GM23338 (cell line): ENCODE results near the gene TRIM71. TPM values are rescaled to one million over a fixed set of nuclear protein-coding genes. Genes with fewer than 3 reads are reported as not detected.
A peak's percentile ranks its signal among the peaks of the same experiment; 100 is the strongest.

Experiments
- ATAC-seq: fragments of 200-7000 bp; cut with Tn5 transposase; 3 replicates; pipeline ENCODE4 v1.9.1; 2020
- DNase-seq: peaks from one replicate; pipeline ENCODE4 v3.0.0-alpha.2; 2015; ENCODE audit warnings: low spot score
- H2AFZ ChIP-seq: fragments of 200-600 bp; sonication (generic); 2 replicates; pipeline ENCODE4 v1.8.0; 2016; ENCODE audit warnings: antibody characterized with exemption, mild to moderate bottlenecking, moderate library complexity
- H3F3A ChIP-seq: fragments of 200-600 bp; sonication (generic); replicated peaks from 2 replicates; pipeline ENCODE4 v1.8.0; 2017; ENCODE audit warnings: antibody characterized with exemption, mixed run types, low read depth
- H3K27ac ChIP-seq: fragments of 200-600 bp; sonication (generic); 2 replicates; pipeline ENCODE4 v1.6.1; 2016; ENCODE audit warnings: low read depth
- H3K27me3 ChIP-seq: fragments of 200-600 bp; sonication (generic); 2 replicates; pipeline ENCODE4 v1.8.0; 2016; ENCODE audit warnings: mild to moderate bottlenecking, mixed run types, moderate library complexity; ENCODE audit not compliant: insufficient read depth
- H3K36me3 ChIP-seq: fragments of 200-600 bp; sonication (generic); 2 replicates; pipeline ENCODE4 v1.8.0; 2016; ENCODE audit warnings: mild to moderate bottlenecking; ENCODE audit not compliant: insufficient read depth
- H3K4me1 ChIP-seq: fragments of 200-600 bp; sonication (generic); 2 replicates; pipeline ENCODE4 v1.8.0; 2016; ENCODE audit warnings: mild to moderate bottlenecking, moderate library complexity; ENCODE audit not compliant: insufficient read depth
- H3K4me2 ChIP-seq: fragments of 200-600 bp; sonication (generic); 2 replicates; pipeline ENCODE4 v1.7.1; 2017; ENCODE audit warnings: mixed run types
- H3K4me3 ChIP-seq: fragments of 200-600 bp; sonication (generic); 2 replicates; pipeline ENCODE4 v1.6.1; 2016; ENCODE audit warnings: mixed run types
- H3K79me2 ChIP-seq: fragments of 200-600 bp; sonication (generic); replicated peaks from 2 replicates; pipeline ENCODE4 v1.8.0; 2017; ENCODE audit warnings: mild to moderate bottlenecking; ENCODE audit not compliant: insufficient read depth
- H3K9me2 ChIP-seq: fragments of 200-600 bp; sonication (generic); 2 replicates; pipeline ENCODE4 v1.8.0; 2017; ENCODE audit not compliant: insufficient read depth
- H4K20me1 ChIP-seq: fragments of 200-600 bp; sonication (generic); replicated peaks from 2 replicates; pipeline ENCODE4 v1.8.0; 2017; ENCODE audit warnings: mild to moderate bottlenecking; ENCODE audit not compliant: insufficient read depth
- H3K27ac Mint-ChIP-seq: 2 replicates; pipeline ENCODE4 v1.8.0; 2020; ENCODE audit warnings: inconsistent platforms, mild to moderate bottlenecking, moderate library complexity, mixed read lengths
- H3K27me3 Mint-ChIP-seq: 3 replicates; pipeline ENCODE4 v1.8.0; 2022; ENCODE audit warnings: low read depth, mild to moderate bottlenecking, moderate library complexity, mixed read lengths, inconsistent platforms; ENCODE audit not compliant: insufficient read depth, poor library complexity
- H3K36me3 Mint-ChIP-seq: 3 replicates; pipeline ENCODE4 v1.8.0; 2021; ENCODE audit warnings: low read depth, mild to moderate bottlenecking, inconsistent platforms, moderate library complexity, mixed read lengths
- H3K4me1 Mint-ChIP-seq: 3 replicates; pipeline ENCODE4 v1.8.0; 2020; ENCODE audit warnings: mild to moderate bottlenecking, inconsistent platforms, mixed read lengths
- H3K4me3 Mint-ChIP-seq: 3 replicates; pipeline ENCODE4 v1.8.0; 2021; ENCODE audit warnings: moderate library complexity, mild to moderate bottlenecking, inconsistent platforms, mixed read lengths
- H3K9me3 Mint-ChIP-seq: 3 replicates; pipeline ENCODE4 v1.8.0; 2020; ENCODE audit warnings: moderate library complexity, mild to moderate bottlenecking, inconsistent platforms, mixed read lengths
- EZH2 ChIP-seq: fragments of 200-600 bp; sonication (generic); IDR thresholded peaks from one replicate; pipeline ENCODE4 v1.8.0; 2017; ENCODE audit warnings: antibody characterized with exemption, mild to moderate bottlenecking, low read depth; ENCODE audit not compliant: unreplicated experiment
- EZH2phosphoT487 ChIP-seq: fragments of 200-600 bp; sonication (generic); IDR thresholded peaks from one replicate; pipeline ENCODE4 v1.8.1; 2018; ENCODE audit warnings: antibody characterized with exemption; ENCODE audit not compliant: unreplicated experiment
- JUNB ChIP-seq: IDR thresholded peaks from one replicate; pipeline ENCODE4 v1.6.1; 2016; ENCODE audit warnings: antibody characterized with exemption; ENCODE audit not compliant: unreplicated experiment
- NANOG ChIP-seq: IDR thresholded peaks from 2 replicates; pipeline ENCODE4 v1.6.1; 2016; ENCODE audit warnings: antibody characterized with exemption, borderline replicate concordance
- POLR2AphosphoS5 ChIP-seq: IDR thresholded peaks from 2 replicates; pipeline ENCODE4 v1.6.1; 2016; ENCODE audit warnings: antibody characterized with exemption, low read depth
- STAT1 ChIP-seq: IDR thresholded peaks from one replicate; pipeline ENCODE4 v1.6.1; 2016; ENCODE audit warnings: antibody characterized with exemption; ENCODE audit not compliant: unreplicated experiment
- ZNF114 ChIP-seq: fragments of 250-450 bp; sonication (Bioruptor Pico); IDR thresholded peaks from 2 replicates; pipeline ENCODE4 v1.5.0; 2020; ENCODE audit warnings: mild to moderate bottlenecking, moderate library complexity
- ZNF331 ChIP-seq: fragments of 250-450 bp; sonication (Bioruptor Pico); IDR thresholded peaks from 2 replicates; pipeline ENCODE4 v1.5.0; 2020; ENCODE audit warnings: low read depth, mild to moderate bottlenecking, moderate library complexity
- polyA plus RNA-seq: library from polyadenylated mRNA; unstranded; fragments of >200 nt; fragmentation: Nextera tagmentation; extraction: Ambion mirVana; gene quantifications from 2 replicates; pipeline ENCODE4 v1.2.1, GENCODE V29; 2016
- total RNA-seq: library from RNA; depleted of rRNA; stranded (reverse); fragments of >200 nt; shearing (Covaris generic); gene quantifications from 2 replicates; pipeline ENCODE4 v1.2.3, GENCODE V29; 2014
- TF ChIP-seq, protein P1 (sequence below), 2 experiments: fragments of 200-600 bp in 1 of 2; sonication (generic) in 1 of 2; conservative IDR thresholded peaks; 2 replicates each; pipeline versions ENCODE4 v1.5.1 to v1.6.1; 2016 to 2017; ENCODE audit warnings: antibody characterized with exemption in 2 of 2, low read depth in 2 of 2, mild to moderate bottlenecking in 2 of 2, moderate library complexity in 1 of 2
- TF ChIP-seq, protein P2 (sequence below): IDR thresholded peaks from one replicate; pipeline ENCODE4 v1.6.1; 2018; ENCODE audit warnings: antibody characterized with exemption; ENCODE audit not compliant: unreplicated experiment

Gene TRIM71
- total and polyA plus RNA-seq, 2 experiments from 2014 or later = 71.5 to 346 TPM

DNA sequence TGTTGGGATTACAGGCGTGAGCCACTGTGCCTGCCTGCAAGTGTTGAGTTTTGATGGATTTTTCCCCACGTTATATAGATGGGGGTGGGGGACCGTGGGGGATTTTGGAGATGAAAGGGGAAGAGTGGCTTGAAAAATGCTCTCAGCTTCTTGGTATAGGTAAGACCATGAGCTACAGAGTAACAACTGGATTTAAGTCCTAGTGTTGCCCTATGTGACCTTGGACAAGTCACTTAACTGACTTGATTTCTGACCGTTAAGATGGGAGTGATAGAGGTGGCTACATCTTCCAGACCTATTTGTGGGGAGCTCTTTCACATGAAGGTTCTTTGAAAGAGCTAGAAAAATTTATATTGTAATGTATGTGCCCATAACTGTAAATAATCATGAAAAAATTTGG, 13.3 kb downstream of the TRIM71 start:
- TF ChIP-seq ZNF331 (CRISPR knock-in tag) = no peak
- TF ChIP-seq EZH2 = no peak
- no peak for TF ChIP-seq STAT1
- no peak for TF ChIP-seq POLR2AphosphoS5
- TF ChIP-seq, protein P1, sequence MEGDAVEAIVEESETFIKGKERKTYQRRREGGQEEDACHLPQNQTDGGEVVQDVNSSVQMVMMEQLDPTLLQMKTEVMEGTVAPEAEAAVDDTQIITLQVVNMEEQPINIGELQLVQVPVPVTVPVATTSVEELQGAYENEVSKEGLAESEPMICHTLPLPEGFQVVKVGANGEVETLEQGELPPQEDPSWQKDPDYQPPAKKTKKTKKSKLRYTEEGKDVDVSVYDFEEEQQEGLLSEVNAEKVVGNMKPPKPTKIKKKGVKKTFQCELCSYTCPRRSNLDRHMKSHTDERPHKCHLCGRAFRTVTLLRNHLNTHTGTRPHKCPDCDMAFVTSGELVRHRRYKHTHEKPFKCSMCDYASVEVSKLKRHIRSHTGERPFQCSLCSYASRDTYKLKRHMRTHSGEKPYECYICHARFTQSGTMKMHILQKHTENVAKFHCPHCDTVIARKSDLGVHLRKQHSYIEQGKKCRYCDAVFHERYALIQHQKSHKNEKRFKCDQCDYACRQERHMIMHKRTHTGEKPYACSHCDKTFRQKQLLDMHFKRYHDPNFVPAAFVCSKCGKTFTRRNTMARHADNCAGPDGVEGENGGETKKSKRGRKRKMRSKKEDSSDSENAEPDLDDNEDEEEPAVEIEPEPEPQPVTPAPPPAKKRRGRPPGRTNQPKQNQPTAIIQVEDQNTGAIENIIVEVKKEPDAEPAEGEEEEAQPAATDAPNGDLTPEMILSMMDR (conservative IDR thresholded peaks at IDR 0.05; ENCODE audit: low read depth in 2 of 2) = no peak
- TF ChIP-seq EZH2phosphoT487 = no peak
- TF ChIP-seq JUNB = no peak
- H3K79me2 ChIP-seq = peaks cover 100% of the 10 kb centered on the region
- Mint-ChIP-seq H3K4me3 (peak overlapping the region; percentile 31; the same call in 2 of the 3 replicates), H3K4me1 (peaks cover 87% of the 10 kb centered on the region), H3K9me3 (no peaks in the 10 kb centered on the region; the same call in 2 of the 3 replicates), H3K27ac (no peak overlapping the region), H3K36me3 (peaks cover 53% of the 10 kb centered on the region), H3K27me3 (peaks cover 39% of the 10 kb centered on the region)
- H3K4me3 ChIP-seq = 0 out of 2 replicates have a peak overlapping the region, but pooled peaks have one; percentile 13
- peaks cover 39% of the 10 kb centered on the region for H3F3A ChIP-seq
- H2AFZ ChIP-seq = no peak overlapping the region
- no peaks in the 10 kb centered on the region for H3K27me3 ChIP-seq
- H3K4me2 ChIP-seq = peak overlapping the region; percentile 89
- H3K27ac ChIP-seq = peak overlapping the region; percentile 60
- H3K36me3 ChIP-seq = no peaks in the 10 kb centered on the region
- no peaks in the 10 kb centered on the region for H3K9me2 ChIP-seq
- no peak for DNase-seq
- peaks cover 95% of the 10 kb centered on the region for H3K4me1 ChIP-seq
- ATAC-seq = no peak
- peaks cover 69% of the 10 kb centered on the region for H4K20me1 ChIP-seq

DNA sequence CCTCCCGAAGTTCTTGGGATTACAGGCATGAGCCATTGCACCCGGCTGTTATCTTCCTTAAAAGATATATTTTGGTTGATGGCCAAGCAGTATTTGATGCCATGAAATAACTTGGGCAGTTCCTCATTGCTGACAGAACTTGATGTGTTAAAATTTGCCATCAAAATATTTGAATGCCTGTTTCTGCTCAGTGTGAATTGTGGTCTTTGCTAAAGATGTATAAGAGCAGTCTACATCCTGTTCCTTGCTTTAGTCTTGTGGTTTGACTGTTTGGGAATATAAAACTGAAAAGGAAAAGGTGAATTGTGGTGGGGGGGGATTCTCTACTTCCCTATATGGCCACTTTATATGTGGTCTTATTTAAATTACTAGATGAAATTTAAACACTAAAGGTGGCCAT, 14.0 kb downstream of the TRIM71 start:
- H3K36me3 ChIP-seq = no peaks in the 10 kb centered on the region
- peak overlapping the region; percentile 76 for H3K4me2 ChIP-seq
- peaks cover 34% of the 10 kb centered on the region for H3K27me3 Mint-ChIP-seq
- H3K27me3 ChIP-seq = no peaks in the 10 kb centered on the region
- H3K79me2 ChIP-seq = peaks cover 100% of the 10 kb centered on the region
- H3K36me3 Mint-ChIP-seq = peaks cover 47% of the 10 kb centered on the region
- ATAC-seq = no peak
- peaks cover 36% of the 10 kb centered on the region for H3F3A ChIP-seq
- peak overlapping the region; percentile 66; the same call in 2 of the 3 replicates for H3K4me3 Mint-ChIP-seq
- peaks cover 94% of the 10 kb centered on the region for H3K4me1 ChIP-seq
- H3K27ac ChIP-seq = peak overlapping the region; percentile 40
- H3K9me3 Mint-ChIP-seq = no peaks in the 10 kb centered on the region; the same call in 2 of the 3 replicates
- peaks cover 70% of the 10 kb centered on the region for H4K20me1 ChIP-seq
- peaks cover 87% of the 10 kb centered on the region for H3K4me1 Mint-ChIP-seq
- peak overlapping the region; percentile 49 for H3K27ac Mint-ChIP-seq
- H3K9me2 ChIP-seq = no peaks in the 10 kb centered on the region
- TF ChIP-seq NANOG (no peak), POLR2AphosphoS5 (peak; percentile 19; the same call in 1 of the 2 replicates)
- peak overlapping the region; percentile 47; the same call in 1 of the 2 replicates for H3K4me3 ChIP-seq
- no peak overlapping the region for H2AFZ ChIP-seq
- DNase-seq = no peak

DNA sequence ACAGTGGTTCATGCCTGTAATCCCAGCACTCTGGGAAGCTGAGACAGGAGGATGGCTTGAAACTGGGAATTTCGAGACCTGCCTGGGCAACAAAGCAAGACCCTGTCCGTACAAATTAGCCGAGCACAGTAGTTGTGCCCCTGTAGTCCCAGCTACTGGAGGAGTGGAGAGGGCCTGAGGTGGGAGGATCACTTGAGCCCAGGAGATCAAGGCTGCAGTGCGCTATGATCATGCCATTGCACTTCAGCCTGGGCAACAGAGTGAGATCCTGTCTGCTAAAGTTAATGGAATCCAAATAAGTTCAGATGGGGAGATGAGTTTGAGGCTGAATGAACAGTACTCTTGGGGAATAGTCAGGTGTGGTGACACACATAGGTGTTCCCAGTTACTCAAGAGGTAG, 14.4 kb downstream of the TRIM71 start:
- H3K4me1 Mint-ChIP-seq = peaks cover 87% of the 10 kb centered on the region
- H3K36me3 ChIP-seq = no peaks in the 10 kb centered on the region
- TF ChIP-seq EZH2 (no peak), NANOG (no peak), ZNF331 (CRISPR knock-in tag) (no peak), ZNF114 (no peak)
- TF ChIP-seq, protein P2, sequence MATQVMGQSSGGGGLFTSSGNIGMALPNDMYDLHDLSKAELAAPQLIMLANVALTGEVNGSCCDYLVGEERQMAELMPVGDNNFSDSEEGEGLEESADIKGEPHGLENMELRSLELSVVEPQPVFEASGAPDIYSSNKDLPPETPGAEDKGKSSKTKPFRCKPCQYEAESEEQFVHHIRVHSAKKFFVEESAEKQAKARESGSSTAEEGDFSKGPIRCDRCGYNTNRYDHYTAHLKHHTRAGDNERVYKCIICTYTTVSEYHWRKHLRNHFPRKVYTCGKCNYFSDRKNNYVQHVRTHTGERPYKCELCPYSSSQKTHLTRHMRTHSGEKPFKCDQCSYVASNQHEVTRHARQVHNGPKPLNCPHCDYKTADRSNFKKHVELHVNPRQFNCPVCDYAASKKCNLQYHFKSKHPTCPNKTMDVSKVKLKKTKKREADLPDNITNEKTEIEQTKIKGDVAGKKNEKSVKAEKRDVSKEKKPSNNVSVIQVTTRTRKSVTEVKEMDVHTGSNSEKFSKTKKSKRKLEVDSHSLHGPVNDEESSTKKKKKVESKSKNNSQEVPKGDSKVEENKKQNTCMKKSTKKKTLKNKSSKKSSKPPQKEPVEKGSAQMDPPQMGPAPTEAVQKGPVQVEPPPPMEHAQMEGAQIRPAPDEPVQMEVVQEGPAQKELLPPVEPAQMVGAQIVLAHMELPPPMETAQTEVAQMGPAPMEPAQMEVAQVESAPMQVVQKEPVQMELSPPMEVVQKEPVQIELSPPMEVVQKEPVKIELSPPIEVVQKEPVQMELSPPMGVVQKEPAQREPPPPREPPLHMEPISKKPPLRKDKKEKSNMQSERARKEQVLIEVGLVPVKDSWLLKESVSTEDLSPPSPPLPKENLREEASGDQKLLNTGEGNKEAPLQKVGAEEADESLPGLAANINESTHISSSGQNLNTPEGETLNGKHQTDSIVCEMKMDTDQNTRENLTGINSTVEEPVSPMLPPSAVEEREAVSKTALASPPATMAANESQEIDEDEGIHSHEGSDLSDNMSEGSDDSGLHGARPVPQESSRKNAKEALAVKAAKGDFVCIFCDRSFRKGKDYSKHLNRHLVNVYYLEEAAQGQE = no peak

More for the DNA sequence above, 14.4 kb downstream of the TRIM71 start:
- Mint-ChIP-seq H3K36me3 (peaks cover 46% of the 10 kb centered on the region), H3K27me3 (peaks cover 34% of the 10 kb centered on the region), H3K9me3 (no peaks in the 10 kb centered on the region; the same call in 2 of the 3 replicates), H3K27ac (peak overlapping the region; percentile 49), H3K4me3 (peak overlapping the region; percentile 66; the same call in 2 of the 3 replicates)
- Histone ChIP-seq H3K9me2 (no peaks in the 10 kb centered on the region), H2AFZ (no peak overlapping the region), H3K4me1 (peaks cover 94% of the 10 kb centered on the region), H3K4me3 (peak overlapping the region; percentile 47; the same call in 1 of the 2 replicates), H3K27me3 (no peaks in the 10 kb centered on the region), H3K27ac (no peak overlapping the region; the same call in 1 of the 2 replicates), H4K20me1 (peaks cover 71% of the 10 kb centered on the region), H3K4me2 (peak overlapping the region; percentile 76), H3F3A (peaks cover 38% of the 10 kb centered on the region), H3K79me2 (peaks cover 100% of the 10 kb centered on the region)
- no peak for DNase-seq
- ATAC-seq = no peak
